HL-60 (cell line): ENCODE measurements around the gene NFATC4.

Source experiments
- CTCF ChIP-seq: IDR thresholded peaks from one replicate; pipeline ENCODE4 v1.5.1; 2011; ENCODE audit warnings: low read length, control low read depth, inconsistent platforms; ENCODE audit not compliant: insufficient read depth
- POLR2AphosphoS5 ChIP-seq: IDR thresholded peaks from 2 replicates; pipeline ENCODE4 v1.6.1; 2012; ENCODE audit warnings: low read depth
- REST ChIP-seq: IDR thresholded peaks from 2 replicates; pipeline ENCODE4 v1.6.1; 2012; ENCODE audit warnings: low read depth; ENCODE audit not compliant: insufficient replicate concordance

- TF ChIP-seq REST (no peak), CTCF (no peak), POLR2AphosphoS5 (no peak)
Measured at GRCh38 chr14:24399999-24400718, 32.2 kb downstream of the NFATC4 start.
